ENCODE measurements around the gene SRRM5.

GRCh38 chr19:43564800-43565199 is 47.1 kb upstream of the SRRM5 start:
- TF ChIP-seq POLR2A (IDR thresholded peaks at IDR 0.05; ENCODE audit: low read depth, low read length) (no peak), MAFK (IDR thresholded peaks at IDR 0.05; ENCODE audit: low read depth, low read length) (no peak), RAD21 (IDR thresholded peaks at IDR 0.05; ENCODE audit: low read length) (no peak), MXI1 (IDR thresholded peaks at IDR 0.05; ENCODE audit: borderline replicate concordance, low read depth, low read length) (no peak), BHLHE40 (IDR thresholded peaks at IDR 0.05; ENCODE audit: low read depth, low read length) (no peak), CEBPB (IDR thresholded peaks at IDR 0.05; ENCODE audit: low read depth, low read length) (no peak), SMC3 (IDR thresholded peaks at IDR 0.05; ENCODE audit: low read depth, low read length) (no peak), RCOR1 (IDR thresholded peaks at IDR 0.05; ENCODE audit: insufficient replicate concordance, low read length) (no peak), RFX5 (IDR thresholded peaks at IDR 0.05; ENCODE audit: low read depth, low read length) (no peak), CHD1 (IDR thresholded peaks at IDR 0.05; ENCODE audit: low read depth, low read length) (no peak)
- TF ChIP-seq, protein P1, sequence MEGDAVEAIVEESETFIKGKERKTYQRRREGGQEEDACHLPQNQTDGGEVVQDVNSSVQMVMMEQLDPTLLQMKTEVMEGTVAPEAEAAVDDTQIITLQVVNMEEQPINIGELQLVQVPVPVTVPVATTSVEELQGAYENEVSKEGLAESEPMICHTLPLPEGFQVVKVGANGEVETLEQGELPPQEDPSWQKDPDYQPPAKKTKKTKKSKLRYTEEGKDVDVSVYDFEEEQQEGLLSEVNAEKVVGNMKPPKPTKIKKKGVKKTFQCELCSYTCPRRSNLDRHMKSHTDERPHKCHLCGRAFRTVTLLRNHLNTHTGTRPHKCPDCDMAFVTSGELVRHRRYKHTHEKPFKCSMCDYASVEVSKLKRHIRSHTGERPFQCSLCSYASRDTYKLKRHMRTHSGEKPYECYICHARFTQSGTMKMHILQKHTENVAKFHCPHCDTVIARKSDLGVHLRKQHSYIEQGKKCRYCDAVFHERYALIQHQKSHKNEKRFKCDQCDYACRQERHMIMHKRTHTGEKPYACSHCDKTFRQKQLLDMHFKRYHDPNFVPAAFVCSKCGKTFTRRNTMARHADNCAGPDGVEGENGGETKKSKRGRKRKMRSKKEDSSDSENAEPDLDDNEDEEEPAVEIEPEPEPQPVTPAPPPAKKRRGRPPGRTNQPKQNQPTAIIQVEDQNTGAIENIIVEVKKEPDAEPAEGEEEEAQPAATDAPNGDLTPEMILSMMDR (conservative IDR thresholded peaks at IDR 0.05; ENCODE audit: low read depth, low read length): no peak
